Astrocyte (in vitro differentiated cells and primary cell): ENCODE data around the gene SPATA32.

Source experiments
- CTCF ChIP-seq: IDR thresholded peaks from 2 replicates; pipeline ENCODE4 v1.5.1; 2011; ENCODE audit warnings: low read depth, mild to moderate bottlenecking, inconsistent platforms, low read length, moderate library complexity; ENCODE audit not compliant: insufficient read depth
- EZH2 ChIP-seq: IDR thresholded peaks from 2 replicates; pipeline ENCODE4 v1.6.1; 2012; ENCODE audit warnings: mild to moderate bottlenecking, low read length, inconsistent platforms; ENCODE audit not compliant: insufficient read depth

DNA sequence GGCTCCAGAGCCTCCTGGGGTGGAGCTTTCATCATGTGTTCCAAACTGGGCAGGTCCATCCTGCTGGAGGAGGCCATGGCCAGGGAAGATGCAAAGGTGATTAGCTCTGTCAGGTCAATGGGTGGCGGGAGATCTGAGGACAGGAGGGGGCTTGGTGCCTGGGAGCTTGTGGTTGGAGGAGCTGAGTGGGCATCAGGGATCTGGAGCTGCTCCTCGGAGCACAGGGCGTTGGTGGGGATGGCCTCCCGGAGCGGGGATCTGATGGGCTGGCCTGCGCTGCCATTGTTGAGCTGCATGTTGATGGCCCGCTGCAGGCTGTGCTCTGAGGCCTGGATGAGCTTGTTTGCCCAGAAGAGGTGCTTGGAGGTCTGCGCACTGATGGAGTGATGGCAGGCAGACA is 6.5 kb downstream of the SPATA32 start:
- TF ChIP-seq CTCF (no peak), EZH2 (no peak)
